HepG2 (cell line): ENCODE data around the gene GCC1. TPM values are rescaled to one million over a fixed set of nuclear protein-coding genes. Genes with fewer than 3 reads are reported as not detected.
A peak's percentile ranks its signal among the peaks of the same experiment; 100 is the strongest.

ENCODE experiments used
- DR1 ChIP-seq: sonication (generic); formaldehyde crosslinking; IDR thresholded peaks from 2 replicates; pipeline ENCODE4 v1.8.0; 2021; ENCODE audit warnings: mild to moderate bottlenecking, missing genetic modification reagents, inconsistent platforms
- FLYWCH1 ChIP-seq: sonication (generic); formaldehyde crosslinking; IDR thresholded peaks from 2 replicates; pipeline ENCODE4 v1.8.1; 2023; ENCODE audit warnings: mild to moderate bottlenecking, missing genetic modification reagents
- HMGA1 ChIP-seq: sonication (generic); formaldehyde crosslinking; conservative IDR thresholded peaks from 2 replicates; pipeline ENCODE4 v1.4.0; 2020; ENCODE audit warnings: missing genetic modification reagents
- HNRNPK ChIP-seq: fragments of 200-400 bp; formaldehyde crosslinking; IDR thresholded peaks from 2 replicates; pipeline ENCODE4 v1.6.1; 2018; ENCODE audit warnings: low read length, low read depth, moderate library complexity, mild to moderate bottlenecking; ENCODE audit not compliant: poor library complexity, severe bottlenecking
- RFXAP ChIP-seq: sonication (generic); formaldehyde crosslinking; IDR thresholded peaks from 2 replicates; pipeline ENCODE4 v1.4.0; 2020; ENCODE audit warnings: missing genetic modification reagents, borderline replicate concordance
- RXRA ChIP-seq: sonication (generic); formaldehyde crosslinking; IDR thresholded peaks from 2 replicates; pipeline ENCODE4 v1.5.1; 2020; ENCODE audit warnings: missing genetic modification reagents
- SNAPC2 ChIP-seq: sonication (generic); formaldehyde crosslinking; IDR thresholded peaks from 2 replicates; pipeline ENCODE4 v1.8.1; 2022; ENCODE audit warnings: mild to moderate bottlenecking, missing genetic modification reagents
- TRIM22 ChIP-seq: fragments of 450-650 bp; IDR thresholded peaks from 2 replicates; pipeline ENCODE4 v1.6.1; 2017
- ZC3H4 ChIP-seq: sonication (generic); formaldehyde crosslinking; IDR thresholded peaks from 2 replicates; pipeline ENCODE4 v1.4.0; 2020; ENCODE audit warnings: missing genetic modification reagents, borderline replicate concordance
- ZNF12 ChIP-seq: sonication (generic); formaldehyde crosslinking; IDR thresholded peaks from 2 replicates; pipeline ENCODE4 v1.5.0; 2020; ENCODE audit warnings: missing genetic modification reagents
- ZNF451 ChIP-seq: sonication (generic); formaldehyde crosslinking; IDR thresholded peaks from 2 replicates; pipeline ENCODE4 v1.5.0; 2020; ENCODE audit warnings: mild to moderate bottlenecking, missing genetic modification reagents
- ZNF766 ChIP-seq: sonication (generic); formaldehyde crosslinking; IDR thresholded peaks from 2 replicates; pipeline ENCODE4 v1.5.0; 2020; ENCODE audit warnings: missing genetic modification reagents, borderline replicate concordance
- ZNF768 ChIP-seq: sonication (generic); formaldehyde crosslinking; IDR thresholded peaks from 2 replicates; pipeline ENCODE4 v1.4.0; 2020; ENCODE audit warnings: missing genetic modification reagents
- ZNF781 ChIP-seq: sonication (generic); formaldehyde crosslinking; IDR thresholded peaks from 2 replicates; pipeline ENCODE4 v1.5.1; 2020; ENCODE audit warnings: borderline replicate concordance, mild to moderate bottlenecking, missing genetic modification reagents; ENCODE audit errors: not compliant biosample characterization
- ZSCAN22 ChIP-seq: sonication (generic); formaldehyde crosslinking; IDR thresholded peaks from 2 replicates; pipeline ENCODE4 v1.4.0; 2020; ENCODE audit warnings: mild to moderate bottlenecking, missing genetic modification reagents
- ZSCAN5A ChIP-seq: sonication (generic); formaldehyde crosslinking; IDR thresholded peaks from 2 replicates; pipeline ENCODE4 v1.8.0; 2022; ENCODE audit warnings: mild to moderate bottlenecking, missing genetic modification reagents, borderline replicate concordance
- polyA plus RNA-seq, 8 experiments: library from polyadenylated mRNA; depleted of rRNA in 3 of 8; stranded (reverse) in 7 of 8; unstranded in 1 of 8; fragments of >200 nt; fragmentation: Illumina TruSeq in 4 of 8; extraction: Trizol in 4 of 8; gene quantifications; 2 replicates each; pipeline versions ENCODE4 v1.2.1 to v1.2.3, GENCODE V29; 2011 to 2016; ENCODE audit warnings: low read depth in 4 of 8, missing spikeins in 1 of 8, mixed read lengths in 1 of 8; ENCODE audit not compliant: insufficient read depth in 1 of 8
- total RNA-seq, 5 experiments: library from RNA; depleted of rRNA; stranded (reverse); fragments of >200 nt; fragmentation: Illumina TruSeq; extraction: Trizol; gene quantifications; 2 replicates each; pipeline ENCODE4 v1.2.3, GENCODE V29; 2016; ENCODE audit warnings: low read depth in 1 of 5
- TF ChIP-seq, protein P1 (sequence below): sonication (generic); formaldehyde crosslinking; IDR thresholded peaks from 2 replicates; pipeline ENCODE4 v1.4.0; 2020; ENCODE audit warnings: missing genetic modification reagents, borderline replicate concordance
- TF ChIP-seq, protein P2 (sequence below): sonication (generic); formaldehyde crosslinking; IDR thresholded peaks from 2 replicates; pipeline ENCODE4 v1.4.0; 2020; ENCODE audit warnings: missing genetic modification reagents, borderline replicate concordance
- TF ChIP-seq, protein P3 (sequence below): sonication (generic); formaldehyde crosslinking; IDR thresholded peaks from 2 replicates; pipeline ENCODE4 v1.4.0; 2020; ENCODE audit warnings: mild to moderate bottlenecking, missing genetic modification reagents
- TF ChIP-seq, protein P4 (sequence below): sonication (generic); formaldehyde crosslinking; conservative IDR thresholded peaks from 2 replicates; pipeline ENCODE4 v1.5.0; 2020; ENCODE audit warnings: missing genetic modification reagents
- TF ChIP-seq, protein P5 (sequence below): sonication (generic); formaldehyde crosslinking; IDR thresholded peaks from 2 replicates; pipeline ENCODE4 v1.8.1; 2023; ENCODE audit warnings: missing genetic modification reagents, mild to moderate bottlenecking, borderline replicate concordance

The GCC1 gene
- total and polyA plus RNA-seq, 2 of the 13 experiments (the other 11 are each of a cell fraction or from before 2014, with no cell fraction given) = 2.5 to 15.3 TPM

- TF ChIP-seq, protein P1, sequence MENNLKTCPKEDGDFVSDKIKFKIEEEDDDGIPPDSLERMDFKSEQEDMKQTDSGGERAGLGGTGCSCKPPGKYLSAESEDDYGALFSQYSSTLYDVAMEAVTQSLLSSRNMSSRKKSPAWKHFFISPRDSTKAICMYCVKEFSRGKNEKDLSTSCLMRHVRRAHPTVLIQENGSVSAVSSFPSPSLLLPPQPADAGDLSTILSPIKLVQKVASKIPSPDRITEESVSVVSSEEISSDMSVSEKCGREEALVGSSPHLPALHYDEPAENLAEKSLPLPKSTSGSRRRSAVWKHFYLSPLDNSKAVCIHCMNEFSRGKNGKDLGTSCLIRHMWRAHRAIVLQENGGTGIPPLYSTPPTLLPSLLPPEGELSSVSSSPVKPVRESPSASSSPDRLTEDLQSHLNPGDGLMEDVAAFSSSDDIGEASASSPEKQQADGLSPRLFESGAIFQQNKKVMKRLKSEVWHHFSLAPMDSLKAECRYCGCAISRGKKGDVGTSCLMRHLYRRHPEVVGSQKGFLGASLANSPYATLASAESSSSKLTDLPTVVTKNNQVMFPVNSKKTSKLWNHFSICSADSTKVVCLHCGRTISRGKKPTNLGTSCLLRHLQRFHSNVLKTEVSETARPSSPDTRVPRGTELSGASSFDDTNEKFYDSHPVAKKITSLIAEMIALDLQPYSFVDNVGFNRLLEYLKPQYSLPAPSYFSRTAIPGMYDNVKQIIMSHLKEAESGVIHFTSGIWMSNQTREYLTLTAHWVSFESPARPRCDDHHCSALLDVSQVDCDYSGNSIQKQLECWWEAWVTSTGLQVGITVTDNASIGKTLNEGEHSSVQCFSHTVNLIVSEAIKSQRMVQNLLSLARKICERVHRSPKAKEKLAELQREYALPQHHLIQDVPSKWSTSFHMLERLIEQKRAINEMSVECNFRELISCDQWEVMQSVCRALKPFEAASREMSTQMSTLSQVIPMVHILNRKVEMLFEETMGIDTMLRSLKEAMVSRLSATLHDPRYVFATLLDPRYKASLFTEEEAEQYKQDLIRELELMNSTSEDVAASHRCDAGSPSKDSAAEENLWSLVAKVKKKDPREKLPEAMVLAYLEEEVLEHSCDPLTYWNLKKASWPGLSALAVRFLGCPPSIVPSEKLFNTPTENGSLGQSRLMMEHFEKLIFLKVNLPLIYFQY (CRISPR knock-in tag) = peak; percentile 29; the same call in 1 of the 2 replicates
- TF ChIP-seq ZNF768 (CRISPR knock-in tag) = no peak
- TF ChIP-seq TRIM22 = no peak
- no peak; the same call in 1 of the 2 replicates for TF ChIP-seq RXRA
- TF ChIP-seq DR1 (CRISPR knock-in tag) = no peak
- TF ChIP-seq ZNF781 = no peak
- TF ChIP-seq FLYWCH1 = no peak
- TF ChIP-seq, protein P2, sequence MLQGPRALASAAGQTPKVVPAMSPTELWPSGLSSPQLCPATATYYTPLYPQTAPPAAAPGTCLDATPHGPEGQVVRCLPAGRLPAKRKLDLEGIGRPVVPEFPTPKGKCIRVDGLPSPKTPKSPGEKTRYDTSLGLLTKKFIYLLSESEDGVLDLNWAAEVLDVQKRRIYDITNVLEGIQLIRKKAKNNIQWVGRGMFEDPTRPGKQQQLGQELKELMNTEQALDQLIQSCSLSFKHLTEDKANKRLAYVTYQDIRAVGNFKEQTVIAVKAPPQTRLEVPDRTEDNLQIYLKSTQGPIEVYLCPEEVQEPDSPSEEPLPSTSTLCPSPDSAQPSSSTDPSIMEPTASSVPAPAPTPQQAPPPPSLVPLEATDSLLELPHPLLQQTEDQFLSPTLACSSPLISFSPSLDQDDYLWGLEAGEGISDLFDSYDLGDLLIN (CRISPR knock-in tag) = no peak
- no peak for TF ChIP-seq ZSCAN22 (CRISPR knock-in tag)
- no peak for TF ChIP-seq HMGA1 (CRISPR knock-in tag)
- TF ChIP-seq HNRNPK = no peak
- TF ChIP-seq ZC3H4 (CRISPR knock-in tag) = no peak
- TF ChIP-seq, protein P3, sequence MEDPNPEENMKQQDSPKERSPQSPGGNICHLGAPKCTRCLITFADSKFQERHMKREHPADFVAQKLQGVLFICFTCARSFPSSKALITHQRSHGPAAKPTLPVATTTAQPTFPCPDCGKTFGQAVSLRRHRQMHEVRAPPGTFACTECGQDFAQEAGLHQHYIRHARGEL (CRISPR knock-in tag) = no peak
- TF ChIP-seq ZSCAN5A (CRISPR knock-in tag) = no peak
- TF ChIP-seq, protein P4, sequence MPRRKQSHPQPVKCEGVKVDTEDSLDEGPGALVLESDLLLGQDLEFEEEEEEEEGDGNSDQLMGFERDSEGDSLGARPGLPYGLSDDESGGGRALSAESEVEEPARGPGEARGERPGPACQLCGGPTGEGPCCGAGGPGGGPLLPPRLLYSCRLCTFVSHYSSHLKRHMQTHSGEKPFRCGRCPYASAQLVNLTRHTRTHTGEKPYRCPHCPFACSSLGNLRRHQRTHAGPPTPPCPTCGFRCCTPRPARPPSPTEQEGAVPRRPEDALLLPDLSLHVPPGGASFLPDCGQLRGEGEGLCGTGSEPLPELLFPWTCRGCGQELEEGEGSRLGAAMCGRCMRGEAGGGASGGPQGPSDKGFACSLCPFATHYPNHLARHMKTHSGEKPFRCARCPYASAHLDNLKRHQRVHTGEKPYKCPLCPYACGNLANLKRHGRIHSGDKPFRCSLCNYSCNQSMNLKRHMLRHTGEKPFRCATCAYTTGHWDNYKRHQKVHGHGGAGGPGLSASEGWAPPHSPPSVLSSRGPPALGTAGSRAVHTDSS (CRISPR knock-in tag) = no peak
- TF ChIP-seq SNAPC2 = no peak
- no peak for TF ChIP-seq ZNF12
- TF ChIP-seq ZNF766 (CRISPR knock-in tag) = no peak
- TF ChIP-seq RFXAP (CRISPR knock-in tag) = peak; percentile 34; the same call in 1 of the 2 replicates
- TF ChIP-seq, protein P5, sequence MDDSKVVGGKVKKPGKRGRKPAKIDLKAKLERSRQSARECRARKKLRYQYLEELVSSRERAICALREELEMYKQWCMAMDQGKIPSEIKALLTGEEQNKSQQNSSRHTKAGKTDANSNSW (CRISPR knock-in tag) = no peak
- TF ChIP-seq ZNF451 (CRISPR knock-in tag) = peak; percentile 56; the same call in 1 of the 2 replicates
Observed at GRCh38 chr7:127582361-127582760, 3.0 kb downstream of the GCC1 start (continued).
